Stimulated activated CD8-positive, alpha-beta memory T cell treated with anti-CD3 and anti-CD28 coated beads, Interleukin-15, amount 100 ng/mL, for 1 hour (primary cell): Measurements from ENCODE around the gene ABTB1.
"Not testable (repeated sequence)": the region's sequence is repeated elsewhere in the genome, so short reads cannot be mapped to it uniquely, and the experiment has no call there.

Experiments
- DNase-seq: peaks from one replicate; pipeline ENCODE4 v3.0.0-alpha.2; 2020; ENCODE audit warnings: low read depth

Gene ABTB1

GRCh38 chr3:127688416-127689265 is 15.9 kb downstream of the ABTB1 start:
- DNase-seq = no peak

GRCh38 chr3:127689266-127689860 is 16.6 kb downstream of the ABTB1 start:
- no peak for DNase-seq

- no peak for DNase-seq
These were observed 17.4 kb downstream of the ABTB1 start for GRCh38 chr3:127690106-127690505.

- DNase-seq = no peak
These were observed 18.2 kb downstream of the ABTB1 start for GRCh38 chr3:127690823-127691452.

- DNase-seq = no peak
These were observed 18.7 kb downstream of the ABTB1 start for GRCh38 chr3:127691489-127691888.

- no peak for DNase-seq
These were observed 19.2 kb downstream of the ABTB1 start for GRCh38 chr3:127691974-127692373.

- no peak for DNase-seq
These were observed 20.0 kb downstream of the ABTB1 start for GRCh38 chr3:127692501-127693335.

- no peak for DNase-seq
These were observed 20.6 kb downstream of the ABTB1 start for GRCh38 chr3:127693336-127693843.

- no peak for DNase-seq
These were observed 21.9 kb downstream of the ABTB1 start for GRCh38 chr3:127694467-127695215.

- DNase-seq = no peak
These were observed 24.9 kb downstream of the ABTB1 start for GRCh38 chr3:127697551-127698240.

- DNase-seq = no peak
These were observed 25.5 kb downstream of the ABTB1 start for GRCh38 chr3:127698286-127698685.

- no peak for DNase-seq
These were observed 26.1 kb downstream of the ABTB1 start for GRCh38 chr3:127698691-127699415.

GRCh38 chr3:127699416-127700300 is 26.9 kb downstream of the ABTB1 start:
- no peak for DNase-seq

- DNase-seq = no peak
These were observed 27.7 kb downstream of the ABTB1 start for GRCh38 chr3:127700406-127700805.

GRCh38 chr3:127701280-127701911 is 28.6 kb downstream of the ABTB1 start:
- no peak for DNase-seq

GRCh38 chr3:127702151-127702578 is 29.4 kb downstream of the ABTB1 start:
- DNase-seq = no peak

- not testable (repeated sequence) for DNase-seq
These were observed 32.1 kb downstream of the ABTB1 start for GRCh38 chr3:127704840-127705239.

GRCh38 chr3:127706312-127706711 is 33.6 kb downstream of the ABTB1 start:
- no peak for DNase-seq
